Trophoblast cell (in vitro differentiated cells and primary cell): ENCODE measurements around the gene SCFD1.

ENCODE experiments used
- DNase-seq, 2 donors: peaks; one replicate each; pipeline ENCODE4 v3.0.0-alpha.2; 2016
- H2AFZ ChIP-seq: 2 replicates; pipeline ENCODE4 v1.6.1; 2013; ENCODE audit warnings: low read length, moderate library complexity, mild to moderate bottlenecking; ENCODE audit not compliant: insufficient read depth, poor library complexity
- H2AK5ac ChIP-seq: 2 replicates; pipeline ENCODE4 v1.6.1; 2013; ENCODE audit warnings: mild to moderate bottlenecking, low read length
- H2BK120ac ChIP-seq: 2 replicates; pipeline ENCODE4 v1.6.1; 2013; ENCODE audit warnings: low read length, mild to moderate bottlenecking, moderate library complexity; ENCODE audit not compliant: insufficient read depth, poor library complexity
- H2BK12ac ChIP-seq: 2 replicates; pipeline ENCODE4 v1.6.1; 2013; ENCODE audit warnings: mild to moderate bottlenecking, low read length, moderate library complexity
- H2BK5ac ChIP-seq: 2 replicates; pipeline ENCODE4 v1.6.1; 2013; ENCODE audit warnings: low read length, low read depth, moderate library complexity, mild to moderate bottlenecking; ENCODE audit not compliant: poor library complexity
- H3K14ac ChIP-seq: 2 replicates; pipeline ENCODE4 v1.6.1; 2013; ENCODE audit warnings: mild to moderate bottlenecking, low read length
- H3K18ac ChIP-seq: 2 replicates; pipeline ENCODE4 v1.6.1; 2013; ENCODE audit warnings: mild to moderate bottlenecking, low read length
- H3K23ac ChIP-seq: 2 replicates; pipeline ENCODE4 v1.6.1; 2013; ENCODE audit warnings: low read length
- H3K27ac ChIP-seq: 2 replicates; pipeline ENCODE4 v1.5.1; 2013; ENCODE audit warnings: low read depth, mild to moderate bottlenecking, inconsistent platforms, low read length, moderate library complexity
- H3K27me3 ChIP-seq: 2 replicates; pipeline ENCODE4 v1.6.1; 2013; ENCODE audit warnings: inconsistent platforms, mild to moderate bottlenecking, low read length, moderate library complexity; ENCODE audit not compliant: insufficient read depth
- H3K36me3 ChIP-seq, 2 experiments: 1 replicate in 1 of 2; 2 replicates in 1 of 2; pipeline ENCODE4 v1.6.1; 2013; ENCODE audit warnings: low read length in 2 of 2, mild to moderate bottlenecking in 2 of 2, moderate library complexity in 1 of 2; ENCODE audit not compliant: insufficient read depth in 2 of 2, control insufficient read depth in 1 of 2
- H3K4ac ChIP-seq: 2 replicates; pipeline ENCODE4 v1.6.1; 2013; ENCODE audit warnings: low read depth, mild to moderate bottlenecking, low read length, moderate library complexity
- H3K4me1 ChIP-seq, 2 experiments: 1 replicate in 1 of 2; 2 replicates in 1 of 2; pipeline ENCODE4 v1.6.1; 2013; ENCODE audit warnings: low read length in 2 of 2, mild to moderate bottlenecking in 2 of 2, moderate library complexity in 1 of 2; ENCODE audit not compliant: insufficient read depth in 2 of 2, control insufficient read depth in 1 of 2
- H3K4me2 ChIP-seq: 2 replicates; pipeline ENCODE4 v1.6.1; 2013; ENCODE audit warnings: inconsistent platforms, mild to moderate bottlenecking, low read length, moderate library complexity
- H3K4me3 ChIP-seq: 2 replicates; pipeline ENCODE4 v1.5.1; 2013; ENCODE audit warnings: mild to moderate bottlenecking, low read depth, low read length, inconsistent platforms
- H3K79me1 ChIP-seq: one replicate; pipeline ENCODE4 v1.6.1; 2013; ENCODE audit warnings: low read length
- H3K79me2 ChIP-seq: 2 replicates; pipeline ENCODE4 v1.6.1; 2013; ENCODE audit warnings: low read length, mild to moderate bottlenecking; ENCODE audit not compliant: control insufficient read depth, insufficient read depth, poor library complexity
- H3K9ac ChIP-seq: 2 replicates; pipeline ENCODE4 v1.6.1; 2013; ENCODE audit warnings: mild to moderate bottlenecking, low read length
- H3K9me3 ChIP-seq: 2 replicates; pipeline ENCODE4 v1.6.1; 2013; ENCODE audit warnings: low read depth, mild to moderate bottlenecking, control low read depth, inconsistent platforms, low read length; ENCODE audit not compliant: insufficient read depth
- H4K12ac ChIP-seq: 2 replicates; pipeline ENCODE4 v1.6.1; 2013; ENCODE audit warnings: low read depth, mild to moderate bottlenecking, low read length, moderate library complexity
- H4K8ac ChIP-seq: 2 replicates; pipeline ENCODE4 v1.6.1; 2013; ENCODE audit warnings: low read depth, mild to moderate bottlenecking, low read length, moderate library complexity
- H4K91ac ChIP-seq: one replicate; pipeline ENCODE4 v1.6.1; 2013; ENCODE audit warnings: low read depth, mild to moderate bottlenecking, low read length, moderate library complexity
- WGBS: extraction: QIAGEN DNeasy Blood & Tissue Kit; methylation state at CpG from one replicate; pipeline ENCODE4 v1.1.7; 2013; ENCODE audit warnings: missing lambda C conversion rate; ENCODE audit not compliant: insufficient read length, insufficient coverage; ENCODE audit errors: extremely low coverage; 5-methylcytosine and 5-hydroxymethylcytosine counted together

SCFD1 gene

DNA sequence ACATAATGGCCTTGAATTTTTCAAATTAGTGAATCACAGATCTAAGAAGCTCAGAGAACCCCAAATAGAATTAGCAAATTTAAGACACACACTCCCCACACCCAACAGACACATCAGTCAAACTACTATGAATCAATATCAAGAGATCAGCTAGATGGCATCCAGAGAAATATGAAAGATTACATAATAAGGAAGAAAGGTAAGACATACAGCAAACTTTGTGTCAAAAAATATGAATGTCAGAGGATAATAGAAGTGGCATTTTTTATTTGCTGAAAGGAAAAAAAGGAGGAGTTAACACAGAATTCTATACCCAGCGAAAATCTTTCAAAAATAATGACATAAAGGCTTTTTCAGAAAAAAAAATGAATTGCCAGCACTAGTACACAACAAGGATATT lies 141.8 kb downstream of the SCFD1 start:
- no peak overlapping the region for H2AFZ ChIP-seq
- no peak overlapping the region for H3K27ac ChIP-seq
- DNase-seq, result no peak
- no peak overlapping the region for H4K12ac ChIP-seq
- no peak overlapping the region for H4K8ac ChIP-seq
- no peaks in the 10 kb centered on the region for H3K36me3 ChIP-seq
- H2BK5ac ChIP-seq, result no peak overlapping the region
- no peak overlapping the region for H3K9ac ChIP-seq
- no peak overlapping the region for H3K14ac ChIP-seq
- H3K23ac ChIP-seq, result no peak overlapping the region
- no peaks in the 10 kb centered on the region for H3K4me1 ChIP-seq
- H2BK120ac ChIP-seq, result no peak overlapping the region
- no peaks in the 10 kb centered on the region for H3K9me3 ChIP-seq
- H4K91ac ChIP-seq, result no peak overlapping the region
- no peak overlapping the region for H3K4ac ChIP-seq
- H3K4me2 ChIP-seq, result no peak overlapping the region
- no peak overlapping the region for H2BK12ac ChIP-seq
- no peak overlapping the region for H2AK5ac ChIP-seq
- no peaks in the 10 kb centered on the region for H3K79me1 ChIP-seq
- H3K79me2 ChIP-seq, result no peaks in the 10 kb centered on the region
- H3K4me3 ChIP-seq, result no peak overlapping the region
- H3K18ac ChIP-seq, result no peak overlapping the region
- no CpG with 5 or more reads among the region's 1 CpG for WGBS
- no peaks in the 10 kb centered on the region for H3K27me3 ChIP-seq

DNA sequence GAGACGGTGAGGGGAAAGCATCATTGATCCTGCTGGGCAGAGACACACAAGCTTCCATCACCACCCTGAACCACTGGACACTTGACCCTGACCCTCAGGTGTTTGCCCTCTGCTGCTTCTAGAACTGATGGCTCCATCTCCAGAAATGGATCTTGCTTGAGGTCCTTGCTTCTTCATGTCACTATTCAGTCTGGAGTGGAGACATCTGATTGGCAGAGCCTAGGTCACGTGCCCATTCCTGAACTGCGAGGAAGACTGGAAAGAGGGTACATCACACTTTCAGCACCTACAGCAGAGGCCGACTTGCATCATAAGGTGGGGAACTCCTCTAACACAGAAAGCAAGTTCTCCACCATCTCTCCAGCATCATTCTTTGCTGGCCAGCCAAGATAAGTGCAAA lies 145.5 kb downstream of the SCFD1 start:
- no peak overlapping the region for H3K4me3 ChIP-seq
- no peaks in the 10 kb centered on the region for H3K36me3 ChIP-seq
- H3K9ac ChIP-seq, result no peak overlapping the region
- no peak for DNase-seq
- H2BK12ac ChIP-seq, result no peak overlapping the region
- H2AFZ ChIP-seq, result no peak overlapping the region
- no peak overlapping the region for H4K91ac ChIP-seq
- H3K27me3 ChIP-seq, result no peaks in the 10 kb centered on the region
- no peaks in the 10 kb centered on the region for H3K4me1 ChIP-seq
- H3K23ac ChIP-seq, result no peak overlapping the region
- no peak overlapping the region for H3K4ac ChIP-seq
- H4K12ac ChIP-seq, result no peak overlapping the region
- no peak overlapping the region for H4K8ac ChIP-seq
- no peak overlapping the region for H2AK5ac ChIP-seq
- no CpG with 5 or more reads among the region's 4 CpGs for WGBS
- no peaks in the 10 kb centered on the region for H3K9me3 ChIP-seq
- no peak overlapping the region for H2BK120ac ChIP-seq
- H3K18ac ChIP-seq, result no peak overlapping the region
- no peak overlapping the region for H3K4me2 ChIP-seq
- no peak overlapping the region for H3K14ac ChIP-seq
- H3K79me1 ChIP-seq, result no peaks in the 10 kb centered on the region
- no peak overlapping the region for H3K27ac ChIP-seq
- no peak overlapping the region for H2BK5ac ChIP-seq
- no peaks in the 10 kb centered on the region for H3K79me2 ChIP-seq

DNA sequence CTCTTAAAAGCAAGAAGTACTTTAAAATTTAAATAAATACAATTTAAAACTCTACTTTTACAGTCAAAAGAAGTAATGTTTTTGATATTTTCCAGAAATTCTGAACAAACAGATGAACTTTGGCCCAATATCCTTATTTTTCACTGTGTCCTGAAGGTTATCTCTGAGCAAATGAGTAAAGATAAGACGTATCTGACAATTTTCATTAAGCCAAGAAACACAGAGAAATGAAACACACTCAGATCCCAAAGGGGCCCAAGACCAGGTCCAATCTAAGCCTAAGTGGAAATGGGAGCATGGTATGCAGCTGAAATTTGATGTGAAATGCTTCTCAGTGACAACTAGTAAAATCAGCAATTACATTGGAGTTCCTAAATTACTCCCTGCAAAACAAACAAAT lies 146.7 kb downstream of the SCFD1 start:
- H3K23ac ChIP-seq, result no peak overlapping the region
- H3K4me3 ChIP-seq, result no peak overlapping the region
- no peak overlapping the region for H3K4ac ChIP-seq
- H3K9ac ChIP-seq, result no peak overlapping the region
- no peak overlapping the region for H2AFZ ChIP-seq
- H2BK5ac ChIP-seq, result no peak overlapping the region
- H4K91ac ChIP-seq, result no peak overlapping the region
- no peak overlapping the region for H4K12ac ChIP-seq
- no peak overlapping the region for H3K14ac ChIP-seq
- no peak overlapping the region for H2AK5ac ChIP-seq
- no peaks in the 10 kb centered on the region for H3K79me1 ChIP-seq
- no peak overlapping the region for H2BK12ac ChIP-seq
- no peaks in the 10 kb centered on the region for H3K27me3 ChIP-seq
- no peaks in the 10 kb centered on the region for H3K36me3 ChIP-seq
- no peak overlapping the region for H2BK120ac ChIP-seq
- no peak overlapping the region for H3K27ac ChIP-seq
- H3K4me1 ChIP-seq, result no peaks in the 10 kb centered on the region
- no peaks in the 10 kb centered on the region for H3K9me3 ChIP-seq
- no CpG with 5 or more reads among the region's 1 CpG for WGBS
- no peak overlapping the region for H4K8ac ChIP-seq
- H3K79me2 ChIP-seq, result no peaks in the 10 kb centered on the region
- DNase-seq, result no peak
- H3K4me2 ChIP-seq, result no peak overlapping the region
- no peak overlapping the region for H3K18ac ChIP-seq

DNA sequence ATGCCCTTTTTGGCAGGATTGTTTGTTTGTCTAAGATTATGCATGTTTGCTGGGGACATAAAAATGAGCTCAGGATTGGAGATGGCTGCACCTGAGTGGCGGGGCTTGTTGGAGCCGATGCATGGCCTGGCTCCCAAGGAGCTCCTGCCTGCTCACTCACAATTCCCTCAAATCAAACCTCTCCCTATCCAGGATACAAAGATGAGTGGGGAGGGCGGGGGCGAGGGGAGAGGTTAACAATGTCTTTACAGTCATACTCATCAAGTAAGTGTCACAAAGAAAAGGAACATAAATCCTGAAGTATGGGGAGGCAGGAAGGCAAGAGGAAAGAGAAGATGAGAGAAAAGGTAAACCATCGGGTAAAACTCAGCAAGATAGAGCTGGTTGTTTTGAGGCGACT lies 148.3 kb downstream of the SCFD1 start:
- H2BK120ac ChIP-seq, result no peak overlapping the region
- H3K9me3 ChIP-seq, result no peaks in the 10 kb centered on the region
- H3K23ac ChIP-seq, result no peak overlapping the region
- H3K27ac ChIP-seq, result no peak overlapping the region
- no peak overlapping the region for H3K4me2 ChIP-seq
- H2BK12ac ChIP-seq, result no peak overlapping the region
- no peak overlapping the region for H3K4me3 ChIP-seq
- H3K14ac ChIP-seq, result no peak overlapping the region
- no peak for DNase-seq
- H3K36me3 ChIP-seq, result no peaks in the 10 kb centered on the region
- H3K4ac ChIP-seq, result no peak overlapping the region
- no peak overlapping the region for H3K9ac ChIP-seq
- no peaks in the 10 kb centered on the region for H3K27me3 ChIP-seq
- no peak overlapping the region for H4K8ac ChIP-seq
- no CpG with 5 or more reads among the region's 6 CpGs for WGBS
- no peaks in the 10 kb centered on the region for H3K79me1 ChIP-seq
- H3K79me2 ChIP-seq, result no peaks in the 10 kb centered on the region
- no peak overlapping the region for H3K18ac ChIP-seq
- no peak overlapping the region for H4K12ac ChIP-seq
- no peak overlapping the region for H4K91ac ChIP-seq
- no peak overlapping the region for H2BK5ac ChIP-seq
- H3K4me1 ChIP-seq, result no peaks in the 10 kb centered on the region
- H2AK5ac ChIP-seq, result no peak overlapping the region
- H2AFZ ChIP-seq, result no peak overlapping the region
